ENCODE results near the gene INPP5B. TPM values are rescaled to one million over a fixed set of nuclear protein-coding genes. Genes with fewer than 3 reads are reported as not detected.

Gene INPP5B
- total RNA-seq (2022; extraction: Qiagen RNA extraction), result 3.9 to 5.2 TPM (median 4.4 TPM) in 5 replicates

DNA sequence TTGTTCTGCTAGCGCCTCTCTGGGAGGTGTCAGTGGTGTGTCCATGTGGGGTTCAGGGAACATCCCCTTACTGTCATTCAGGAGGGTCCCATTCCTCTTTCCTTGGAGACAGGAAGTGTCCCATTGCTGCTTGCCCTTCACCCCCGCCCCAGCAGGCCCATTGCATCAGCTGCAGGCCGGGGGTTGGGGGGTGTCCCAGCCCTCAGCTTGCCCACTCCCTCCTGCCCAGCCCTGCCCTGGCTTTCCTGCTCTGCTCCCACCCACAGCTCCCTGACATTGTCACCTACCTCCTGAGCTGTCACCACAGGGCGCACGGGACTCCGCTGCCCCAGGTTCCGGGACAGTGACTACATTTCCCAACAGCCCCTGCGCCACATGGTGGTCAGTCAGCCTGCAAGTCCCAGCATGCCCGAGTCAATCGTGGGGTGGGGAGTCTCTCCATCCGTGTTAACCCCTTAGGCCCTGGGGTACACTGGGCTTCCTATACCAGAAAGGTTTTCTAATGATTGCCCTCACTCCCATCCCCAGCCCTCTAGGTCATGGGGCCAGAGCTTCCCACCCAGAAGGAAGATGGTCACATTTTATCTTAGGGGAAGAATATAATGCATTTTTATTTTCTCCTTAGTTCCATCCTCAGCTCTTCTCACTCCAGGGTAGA lies at the start of gene INPP5B:
Gene INPP5B (minus strand): TSS at position 351 of the 658 bp plus-strand sequence. CDS start 745 bp downstream, outside the sequence.

DNA sequence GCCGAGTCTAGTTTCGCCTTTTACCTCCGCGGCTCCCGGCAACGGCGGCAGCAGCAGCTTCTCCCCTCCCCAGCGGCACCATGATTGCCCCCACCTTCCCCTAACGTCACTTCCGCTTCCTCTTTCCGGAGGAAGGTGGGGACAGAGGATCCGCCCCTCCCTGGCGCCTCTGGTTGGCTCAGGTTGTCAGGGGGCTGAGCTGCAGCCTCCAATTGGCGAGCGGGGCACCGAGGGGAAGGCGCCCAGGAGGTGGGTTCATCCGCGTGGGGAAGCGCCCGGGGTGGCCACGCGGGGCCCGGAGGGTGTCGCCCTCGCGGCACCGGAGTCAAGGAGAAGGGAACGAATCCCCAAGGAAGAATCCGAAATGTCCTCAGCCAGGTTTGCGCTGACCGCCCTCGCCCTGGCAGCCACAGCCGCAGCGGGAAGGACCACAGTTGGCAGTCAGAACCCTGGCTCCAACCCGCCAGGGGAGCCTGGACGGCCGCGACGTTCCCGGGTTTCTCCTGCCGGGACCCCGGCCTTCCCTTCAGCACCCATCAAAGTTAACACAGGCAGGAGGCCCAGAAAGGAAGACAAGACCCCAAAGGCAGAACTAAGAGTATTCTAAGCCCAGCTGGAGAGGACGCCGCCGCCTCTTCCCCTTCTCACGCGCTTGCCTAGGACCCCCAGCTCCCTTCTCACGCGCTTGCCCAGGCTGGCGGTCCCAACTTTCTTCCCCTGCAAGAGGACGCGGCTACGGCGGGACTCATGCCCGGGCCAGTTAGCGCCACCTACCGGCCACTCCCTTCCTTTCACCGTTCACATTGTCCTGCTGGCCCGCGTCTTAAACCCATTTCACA lies 87.1 kb downstream of the INPP5B start, which contains the start of gene MTF1:
Gene MTF1 (minus strand): TSS at position 86 of the 839 bp plus-strand sequence. CDS start 1,934 bp downstream, outside the sequence.

Other genes starting within 250 kb of the INPP5B start
- gene EPHA10, start 181.9 kb downstream of the INPP5B start, total RNA-seq (2022; extraction: Qiagen RNA extraction), result 1.0 to 1.5 TPM (median 1.1 TPM) in 5 replicates
- 23.6 to 25.8 TPM (median 25.4 TPM) in 5 replicates for gene MANEAL, start 153.2 kb downstream of the INPP5B start, total RNA-seq (2022; extraction: Qiagen RNA extraction)
- 33.2 to 68.0 TPM (median 58.3 TPM) in 5 replicates for gene C1orf122, start 139.3 kb downstream of the INPP5B start, total RNA-seq (2022; extraction: Qiagen RNA extraction)
- gene YRDC, start 138.8 kb downstream of the INPP5B start, total RNA-seq (2022; extraction: Qiagen RNA extraction), result 12.0 to 18.8 TPM (median 17.6 TPM) in 5 replicates
- 3.9 to 5.9 TPM (median 4.7 TPM) in 5 replicates for gene MTF1, start 87.5 kb downstream of the INPP5B start, total RNA-seq (2022; extraction: Qiagen RNA extraction)
- 46.8 to 93.8 TPM (median 49.6 TPM) in 5 replicates for gene SF3A3, start 43.0 kb upstream of the INPP5B start, total RNA-seq (2022; extraction: Qiagen RNA extraction)
- gene FHL3, start 58.5 kb upstream of the INPP5B start, total RNA-seq (2022; extraction: Qiagen RNA extraction), result 9.1 to 10.9 TPM (median 9.6 TPM) in 5 replicates
- gene UTP11, start 65.7 kb upstream of the INPP5B start, total RNA-seq (2022; extraction: Qiagen RNA extraction), result 40.6 to 71.1 TPM (median 40.8 TPM) in 5 replicates
- 0.07 TPM in 1 of 5 replicates, not detected in the others for gene POU3F1, start 99.7 kb upstream of the INPP5B start, total RNA-seq (2022; extraction: Qiagen RNA extraction)

All from A549 treated with Hydrocortisone at 1 μM for 4 hours (cell line).